Measurements from ENCODE around the gene LGALS1.
"Not testable (repeated sequence)": the region's sequence is repeated elsewhere in the genome, so short reads cannot be mapped to it uniquely, and the experiment has no call there.

Gene LGALS1

GRCh38 chr22:37690901-37691504, 15.6 kb downstream of the LGALS1 start:
- DNase-seq, result no peak

- DNase-seq, result no peak
These were observed 17.3 kb downstream of the LGALS1 start for GRCh38 chr22:37692627-37693285.

GRCh38 chr22:37694131-37694530, 18.7 kb downstream of the LGALS1 start:
- DNase-seq, result not testable (repeated sequence)

GRCh38 chr22:37696260-37696656, 20.8 kb downstream of the LGALS1 start:
- DNase-seq, result not testable (repeated sequence)

GRCh38 chr22:37696657-37697537, 21.5 kb downstream of the LGALS1 start, which contains the start of gene TRIOBP:
Gene TRIOBP, plus strand, starts transcription at chr22:37697048. Its CDS starts 4,318 bp downstream, at chr22:37701366.
- DNase-seq, result peak; percentile 51 to 78 (median 65)

GRCh38 chr22:37697538-37697835, 22.1 kb downstream of the LGALS1 start:
- no peak for DNase-seq

- no peak for DNase-seq
These were observed 25.8 kb downstream of the LGALS1 start for GRCh38 chr22:37701141-37701786.

GRCh38 chr22:37703906-37704305, 28.5 kb downstream of the LGALS1 start:
- no peak for DNase-seq

GRCh38 chr22:37704645-37705044, 29.2 kb downstream of the LGALS1 start:
- no peak for DNase-seq

GRCh38 chr22:37705205-37705604, 29.8 kb downstream of the LGALS1 start:
- no peak for DNase-seq

GRCh38 chr22:37708580-37709444, 33.4 kb downstream of the LGALS1 start:
- DNase-seq, result no peak

- DNase-seq, result no peak
These were observed 34.0 kb downstream of the LGALS1 start for GRCh38 chr22:37709445-37709765.

- no peak for DNase-seq
These were observed 35.2 kb downstream of the LGALS1 start for GRCh38 chr22:37710675-37711074.

- DNase-seq, result no peak
These were observed 36.1 kb downstream of the LGALS1 start for GRCh38 chr22:37711490-37711889.

GRCh38 chr22:37713761-37714160, 38.3 kb downstream of the LGALS1 start:
- no peak for DNase-seq

- no peak for DNase-seq
These were observed 39.2 kb downstream of the LGALS1 start for GRCh38 chr22:37714634-37715033.

- no peak for DNase-seq
These were observed 40.3 kb downstream of the LGALS1 start for GRCh38 chr22:37715760-37716159.

GRCh38 chr22:37716708-37717107, 41.3 kb downstream of the LGALS1 start:
- no peak for DNase-seq

GRCh38 chr22:37717235-37717634, 41.8 kb downstream of the LGALS1 start:
- not testable (repeated sequence) for DNase-seq

GRCh38 chr22:37717746-37718305, 42.4 kb downstream of the LGALS1 start:
- DNase-seq, result not testable (repeated sequence)

- no peak for DNase-seq
These were observed 50.3 kb downstream of the LGALS1 start for GRCh38 chr22:37725551-37726240.
